ENCODE data around the gene PRDM11. TPM values are rescaled to one million over a fixed set of nuclear protein-coding genes. Genes with fewer than 3 reads are reported as not detected.

Gene PRDM11
- total and polyA plus RNA-seq, 8 donors, result 13.6 to 29.6 (median 21.4) TPM

GRCh38 chr11:45156741-45157140 is 10.3 kb downstream of the PRDM11 start:
- Histone ChIP-seq H3K27me3 (no peaks in the 10 kb centered on the region), H3K4me1 (peaks cover 7 to 23% of the 10 kb centered on the region in 2 donors), H3K4me3 (no peak overlapping the region), H3K27ac (no peak overlapping the region), H3K36me3 (no peaks in the 10 kb centered on the region), H3K9me3 (no peaks in the 10 kb centered on the region)
- ATAC-seq (no peak), DNase-seq (no peak)
- intact Hi-C loops (cut with DNase I), result no loop called here
- TF ChIP-seq CTCF (IDR thresholded peaks at IDR 0.05), result no peak

- H3K4me1 ChIP-seq, result peaks cover 7 to 23% of the 10 kb centered on the region in 2 donors
- intact Hi-C loops (cut with DNase I), result no loop called here
- no peak for ATAC-seq
- no peaks in the 10 kb centered on the region for H3K27me3 ChIP-seq
- DNase-seq, result no peak
- H3K27ac ChIP-seq, result no peak overlapping the region
- H3K9me3 ChIP-seq, result no peaks in the 10 kb centered on the region
- H3K36me3 ChIP-seq, result no peaks in the 10 kb centered on the region
- TF ChIP-seq CTCF (IDR thresholded peaks at IDR 0.05), result no peak
- no peak overlapping the region for H3K4me3 ChIP-seq
Measured at GRCh38 chr11:45157247-45158209, 11.1 kb downstream of the PRDM11 start.

- Histone ChIP-seq H3K4me1 (peaks cover 7 to 23% of the 10 kb centered on the region in 2 donors), H3K27ac (no peak overlapping the region), H3K4me3 (no peak overlapping the region), H3K27me3 (no peaks in the 10 kb centered on the region), H3K9me3 (no peaks in the 10 kb centered on the region), H3K36me3 (no peaks in the 10 kb centered on the region)
- intact Hi-C loops (cut with DNase I), result no loop called here
- DNase-seq (peak in 3 of 4 donors; percentile 59 to 83 (median 72)), ATAC-seq (peak; percentile 73)
- no peak for TF ChIP-seq CTCF (IDR thresholded peaks at IDR 0.05)
Measured at GRCh38 chr11:45158210-45158731, 11.8 kb downstream of the PRDM11 start.

GRCh38 chr11:45158891-45159605 is 12.6 kb downstream of the PRDM11 start:
- TF ChIP-seq CTCF (IDR thresholded peaks at IDR 0.05), result no peak
- Histone ChIP-seq H3K9me3 (no peaks in the 10 kb centered on the region), H3K36me3 (no peaks in the 10 kb centered on the region), H3K27me3 (no peaks in the 10 kb centered on the region), H3K27ac (no peak overlapping the region), H3K4me1 (peaks cover 7 to 23% of the 10 kb centered on the region in 2 donors), H3K4me3 (no peak overlapping the region)
- ATAC-seq, result no peak
- DNase-seq, result no peak
- intact Hi-C loops (cut with DNase I), result no loop called here

All from left lung (tissue), 10 donors.